HG03558 (cell line): ENCODE results near the gene CPNE7.

ENCODE experiments used
- ATAC-seq: cut with Tn5 transposase; IDR thresholded peaks from one replicate; pipeline ENCODE4 v1.9.1; 2021; ENCODE audit warnings: moderate number of reproducible peaks; ENCODE audit not compliant: unreplicated experiment; ENCODE audit errors: extremely low read depth

The CPNE7 gene

DNA sequence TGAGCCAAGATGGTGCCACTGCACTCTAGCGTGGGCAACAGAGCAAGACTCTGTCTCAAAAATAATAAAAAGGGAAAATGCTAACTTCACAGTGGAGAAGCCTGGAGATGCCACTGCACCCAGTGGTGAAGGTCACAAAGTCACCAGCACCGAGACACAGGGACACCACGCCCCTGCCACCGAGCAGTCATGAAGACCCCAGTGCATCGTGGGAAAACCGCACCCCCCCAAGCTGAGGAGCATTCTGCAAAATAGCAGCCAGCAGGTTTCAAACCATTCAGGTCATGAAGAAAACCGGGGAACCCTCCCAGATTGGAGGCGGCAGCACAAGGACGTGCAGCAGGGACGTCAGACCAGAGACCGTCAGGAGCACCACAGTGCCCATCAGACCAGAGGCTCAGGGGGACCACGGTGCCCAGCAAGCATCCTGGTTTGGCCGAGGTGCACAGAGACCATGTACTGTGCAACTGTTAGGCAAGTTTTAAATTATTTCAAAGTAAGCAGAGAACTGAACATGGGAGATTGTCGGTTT, 68.3 kb downstream of the CPNE7 start:
- ATAC-seq, result no peak

DNA sequence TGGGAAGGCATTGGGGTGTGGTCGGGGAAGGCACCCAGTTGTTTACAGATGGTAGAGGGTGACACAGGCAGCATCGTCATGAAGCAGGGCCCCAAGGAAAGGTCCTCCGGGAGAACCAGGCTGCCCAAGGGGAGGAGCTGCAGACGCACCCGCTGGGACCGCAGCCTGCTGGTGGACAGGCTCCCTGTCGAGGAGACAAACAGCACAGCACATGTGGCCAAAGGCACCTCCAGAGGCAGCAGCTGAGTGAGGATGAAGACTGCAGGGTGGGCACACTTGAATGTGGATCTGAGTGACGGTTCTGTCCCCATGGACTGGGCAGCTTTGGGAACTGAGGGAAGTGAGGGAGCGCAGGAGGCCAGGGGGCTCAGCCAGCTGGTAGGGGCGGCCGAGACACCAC, 69.6 kb downstream of the CPNE7 start:
- ATAC-seq, result no peak

DNA sequence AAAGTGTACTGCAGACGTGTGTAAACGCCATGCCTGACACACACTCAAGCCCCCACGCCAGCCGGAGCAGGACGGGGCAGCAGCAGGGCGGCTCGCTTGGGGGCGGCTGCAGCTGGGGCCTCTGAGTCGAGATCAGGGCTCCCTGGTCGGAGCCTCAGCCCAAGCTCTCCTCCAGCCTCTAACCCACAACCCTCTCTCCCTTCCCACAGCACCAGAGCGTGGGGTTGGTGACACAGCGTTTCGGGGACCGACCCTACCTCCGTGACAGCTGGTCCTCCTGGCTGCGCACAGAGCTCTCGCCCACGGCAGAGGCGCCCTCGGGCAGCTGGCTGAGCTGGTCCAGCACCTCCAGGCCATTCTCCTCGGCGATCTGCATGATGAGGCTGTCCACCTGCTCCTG, 70.7 kb downstream of the CPNE7 start:
- no peak for ATAC-seq
